Stimulated activated CD8-positive, alpha-beta memory T cell treated with anti-CD3 and anti-CD28 coated beads, Interleukin-15, amount 100 ng/mL, for 24 hours (primary cell): ENCODE data around the gene RHAG.
"Not testable (repeated sequence)": the region's sequence is repeated elsewhere in the genome, so short reads cannot be mapped to it uniquely, and the experiment has no call there.

Source experiments
- DNase-seq: peaks from one replicate; pipeline ENCODE4 v3.0.0-alpha.2; 2020; ENCODE audit warnings: low read depth

The RHAG gene

GRCh38 chr6:49636713-49637349 lies at the start of gene RHAG:
Gene RHAG (minus strand): TSS chr6:49636839. CDS start chr6:49636812, 27 bp downstream.
- DNase-seq: no peak

DNA sequence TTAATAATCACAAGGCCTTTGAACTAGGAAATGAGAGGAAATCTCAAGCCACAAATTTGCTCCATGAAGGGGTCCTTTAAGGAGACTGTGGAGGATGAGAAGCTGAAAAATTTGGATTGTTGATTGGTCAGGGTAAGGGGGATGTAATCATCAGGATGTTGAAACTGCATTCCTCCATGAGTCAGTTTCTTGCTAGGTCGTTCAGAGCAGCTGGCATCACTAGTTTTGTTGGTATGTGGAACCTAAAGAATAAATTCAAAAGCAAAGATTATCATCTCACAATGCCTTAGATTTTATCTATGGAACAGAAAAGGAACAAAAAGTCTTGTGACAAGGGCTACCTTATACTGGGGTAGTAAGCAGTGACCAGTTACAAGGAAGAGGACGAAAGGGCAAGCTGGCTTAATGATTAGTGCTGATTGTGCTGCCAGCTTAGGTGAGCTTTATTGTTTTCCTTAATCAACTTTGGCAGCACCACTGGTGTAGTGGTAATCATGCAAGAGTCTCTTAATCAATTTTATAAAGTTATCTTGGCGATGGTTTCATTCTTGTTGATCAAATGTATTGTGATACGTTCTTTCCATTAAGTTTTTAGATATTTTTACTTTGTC lies 40.1 kb upstream of the RHAG start:
- DNase-seq: no peak

DNA sequence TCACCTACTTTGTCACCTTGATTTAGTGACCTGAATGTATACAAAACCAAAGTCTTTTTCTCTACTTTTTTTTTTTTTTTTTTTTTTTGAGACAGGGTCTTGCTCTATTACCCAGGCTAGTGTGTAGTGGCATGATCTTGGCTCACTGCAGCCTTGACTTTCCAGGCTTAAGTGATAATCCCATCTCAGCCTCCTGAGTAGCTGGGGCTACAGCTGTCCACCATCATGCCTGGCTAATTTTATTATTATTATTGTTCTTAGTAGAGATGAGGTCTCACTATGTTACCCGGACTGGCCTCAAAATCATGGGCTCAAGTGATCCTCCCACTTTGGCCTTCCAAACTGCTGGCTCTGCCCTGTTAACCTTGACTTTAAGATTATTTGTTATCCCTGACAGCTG lies 39.2 kb upstream of the RHAG start:
- DNase-seq: no peak

DNA sequence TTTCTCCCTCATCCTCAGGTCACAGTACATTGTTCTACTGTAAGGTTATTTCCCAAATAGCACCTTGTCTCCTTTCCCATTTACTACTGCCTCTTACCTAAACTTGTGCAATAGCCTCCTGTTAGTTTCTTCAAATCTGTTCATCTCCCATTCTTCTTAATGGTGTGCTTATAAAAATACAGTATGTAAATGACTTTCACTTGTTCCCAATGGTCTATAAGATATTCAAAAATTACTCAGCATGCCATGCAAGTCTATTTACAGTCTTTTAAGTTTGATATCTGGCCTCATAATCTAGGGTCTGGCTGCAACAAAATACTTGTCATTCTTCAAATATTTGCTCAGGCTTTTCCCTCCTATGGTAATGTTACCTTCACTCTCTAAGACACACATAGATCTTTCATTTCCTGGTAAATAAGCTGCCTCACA lies 31.5 kb upstream of the RHAG start:
- no peak for DNase-seq

- no peak for DNase-seq
These were observed 30.5 kb upstream of the RHAG start for GRCh38 chr6:49666930-49667757.

DNA sequence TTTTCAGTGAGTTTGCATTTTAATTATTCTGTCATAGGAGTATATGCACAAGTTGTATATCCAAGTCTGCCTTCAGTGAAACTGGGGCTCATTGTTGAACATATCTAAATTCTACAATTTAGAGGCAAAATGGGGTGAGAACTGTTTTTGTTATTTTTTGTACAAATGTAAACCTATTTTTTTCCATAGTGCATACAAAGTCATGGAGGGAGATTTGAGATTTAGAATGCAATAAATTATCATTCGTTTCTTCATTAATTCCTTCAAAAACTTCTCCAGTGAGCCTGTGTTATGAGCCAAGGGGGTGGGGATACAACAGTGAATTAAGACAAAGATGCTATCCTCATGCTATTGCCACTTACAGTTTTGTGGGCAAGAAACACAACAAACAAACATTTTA lies 29.8 kb upstream of the RHAG start:
- no peak for DNase-seq

- no peak for DNase-seq
These were observed 28.2 kb upstream of the RHAG start for GRCh38 chr6:49664817-49665216.

GRCh38 chr6:49664054-49664453 lies 27.4 kb upstream of the RHAG start:
- DNase-seq: not testable (repeated sequence)

DNA sequence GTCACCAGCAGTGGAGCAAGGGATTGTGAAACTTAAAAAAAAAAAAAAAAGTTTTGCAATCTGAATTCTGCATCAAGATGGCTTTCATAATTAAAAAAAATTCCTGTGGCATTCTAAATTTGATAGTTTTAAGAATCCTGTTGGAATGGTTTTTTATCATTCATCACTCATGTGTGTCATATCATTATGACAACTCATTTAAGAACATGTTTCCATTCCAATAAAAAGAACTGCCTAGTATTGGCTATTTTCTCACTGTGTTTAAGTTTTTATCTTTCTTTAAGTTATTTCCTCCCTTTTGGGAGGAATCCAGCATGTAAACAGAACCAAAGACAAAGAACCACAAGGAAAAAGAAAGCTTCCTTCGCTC lies 26.2 kb upstream of the RHAG start:
- DNase-seq: no peak

- no peak for DNase-seq
These were observed 25.7 kb upstream of the RHAG start for GRCh38 chr6:49662231-49662891.

- no peak for DNase-seq
These were observed 17.3 kb upstream of the RHAG start for GRCh38 chr6:49653942-49654341.

GRCh38 chr6:49653438-49653837 lies 16.8 kb upstream of the RHAG start:
- no peak for DNase-seq

DNA sequence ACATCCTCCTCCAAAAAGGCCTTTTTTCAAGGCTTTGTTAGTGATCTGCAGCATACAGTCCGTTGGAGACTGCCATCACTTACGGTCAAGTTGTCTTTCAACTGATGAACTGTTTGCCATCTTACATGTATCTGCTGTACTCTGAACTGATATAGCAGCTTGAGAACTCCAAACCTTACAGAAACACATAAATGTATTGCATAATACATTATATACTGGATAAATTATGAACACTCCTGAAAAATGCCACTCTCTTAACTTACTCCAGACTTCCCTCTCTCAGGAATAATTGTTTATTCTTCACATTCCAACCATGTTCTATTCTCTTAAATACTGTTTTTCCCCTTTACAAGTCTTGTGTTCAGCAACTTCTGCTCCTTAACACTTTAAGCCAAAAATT lies 14.6 kb upstream of the RHAG start:
- DNase-seq: no peak

GRCh38 chr6:49649988-49650387 lies 13.3 kb upstream of the RHAG start:
- no peak for DNase-seq

DNA sequence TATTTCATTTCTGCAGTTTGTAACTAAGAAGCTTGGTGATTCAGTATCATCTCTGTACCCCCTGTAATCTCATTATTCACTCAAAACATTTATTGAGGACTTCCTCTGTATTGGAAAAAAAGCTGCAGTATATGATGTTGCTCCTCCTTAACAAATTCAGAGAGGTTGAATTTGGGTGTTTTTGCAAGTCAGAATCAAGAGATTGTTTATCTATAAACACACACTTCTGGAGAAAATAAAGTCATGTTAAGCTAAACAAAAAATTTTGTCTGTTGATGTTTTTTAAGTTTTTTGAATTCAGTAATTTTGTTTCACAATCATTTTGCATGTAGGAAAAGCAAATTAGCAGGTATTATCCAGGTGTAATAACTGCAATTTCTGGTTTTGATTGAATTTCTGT lies 11.4 kb upstream of the RHAG start:
- DNase-seq: no peak

- DNase-seq: no peak
These were observed 10.8 kb upstream of the RHAG start for GRCh38 chr6:49647476-49647875.

GRCh38 chr6:49646942-49647341 lies 10.3 kb upstream of the RHAG start:
- no peak for DNase-seq

DNA sequence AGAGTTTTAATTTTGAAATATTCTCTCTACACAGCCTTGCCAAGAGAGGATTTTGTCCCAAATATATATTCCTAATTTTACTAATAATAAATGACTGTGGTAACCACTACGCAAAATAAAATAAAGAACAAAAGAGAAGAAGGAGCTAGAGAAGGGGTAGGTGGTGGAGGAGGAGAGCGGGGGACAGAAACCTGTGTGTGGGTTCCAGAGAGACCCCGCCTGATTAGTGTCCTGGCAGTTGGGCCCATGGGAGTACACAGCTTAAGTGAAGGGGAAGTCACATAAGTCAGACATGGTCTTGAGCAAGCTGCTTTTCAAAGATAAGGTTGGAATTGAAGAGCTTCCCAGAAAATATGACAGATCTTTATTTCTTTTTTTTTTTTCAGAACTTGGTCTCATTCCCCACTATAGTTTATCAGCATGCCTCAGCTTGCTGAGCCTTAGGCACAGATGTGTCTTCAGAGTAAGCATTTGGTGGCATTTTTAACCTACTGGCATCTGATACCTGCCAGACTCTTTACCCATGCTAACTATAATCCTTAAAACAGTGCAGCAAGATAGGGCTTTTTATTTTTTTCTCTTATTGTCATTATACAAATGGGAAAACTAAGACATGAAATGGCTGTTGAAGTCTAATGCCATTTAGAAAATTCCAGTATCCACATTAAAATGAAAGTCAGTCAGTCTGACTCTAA lies 9.6 kb upstream of the RHAG start:
- no peak for DNase-seq

- DNase-seq: no peak
These were observed 8.5 kb upstream of the RHAG start for GRCh38 chr6:49645139-49645538.

GRCh38 chr6:49639177-49639817 lies 2.7 kb upstream of the RHAG start:
- no peak for DNase-seq

GRCh38 chr6:49637350-49637731 lies 702 bp upstream of the RHAG start:
- no peak for DNase-seq
